Activated CD8-positive, alpha-beta memory T cell treated with anti-CD3 and anti-CD28 coated beads for 24 hours (primary cell): Measurements from ENCODE around the gene AKTIP.
"Not testable (repeated sequence)": the region's sequence is repeated elsewhere in the genome, so short reads cannot be mapped to it uniquely, and the experiment has no call there.

ENCODE experiments used
- DNase-seq: peaks from one replicate; pipeline ENCODE4 v3.0.0-alpha.2; 2020

Gene AKTIP

DNA sequence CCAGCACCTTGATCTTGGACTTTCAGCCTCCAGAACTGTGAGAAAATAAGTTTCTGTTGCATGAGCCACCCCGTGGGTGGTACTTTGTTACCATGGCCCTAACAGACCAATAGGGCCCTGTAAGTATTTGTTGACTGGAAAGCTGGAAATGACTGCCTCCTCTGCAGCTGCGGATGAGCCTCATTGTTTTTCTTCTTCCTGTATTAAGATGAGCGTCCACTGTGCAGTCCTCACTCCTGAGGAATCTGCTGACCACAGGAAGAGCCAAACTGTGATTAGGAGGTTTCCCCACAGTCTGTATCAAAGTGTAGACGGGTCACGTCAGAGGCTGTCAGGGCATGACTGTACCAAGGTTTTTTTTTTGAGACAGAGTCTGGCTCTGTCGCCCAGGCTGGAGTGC is 12.2 kb upstream of the AKTIP start:
- no peak for DNase-seq

DNA sequence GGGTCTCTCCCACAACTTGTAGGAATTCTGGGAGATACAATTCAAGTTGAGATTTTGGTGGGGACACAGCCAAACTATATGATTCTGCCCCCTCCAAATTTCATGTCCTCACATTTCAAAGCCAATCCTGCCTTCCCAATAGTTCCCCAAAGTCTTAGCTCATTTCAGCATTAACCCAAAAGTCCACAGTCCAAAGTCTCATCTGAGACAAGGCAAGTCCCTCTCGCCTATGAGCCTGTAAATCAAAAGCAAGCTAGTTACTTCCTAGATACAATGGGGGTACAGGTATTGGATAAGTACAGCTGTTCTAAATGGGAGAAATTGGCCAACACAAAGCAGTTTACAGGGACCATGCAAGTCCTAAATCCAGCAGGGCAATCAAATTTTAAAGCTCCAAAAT is 9.8 kb upstream of the AKTIP start:
- DNase-seq, result not testable (repeated sequence)

DNA sequence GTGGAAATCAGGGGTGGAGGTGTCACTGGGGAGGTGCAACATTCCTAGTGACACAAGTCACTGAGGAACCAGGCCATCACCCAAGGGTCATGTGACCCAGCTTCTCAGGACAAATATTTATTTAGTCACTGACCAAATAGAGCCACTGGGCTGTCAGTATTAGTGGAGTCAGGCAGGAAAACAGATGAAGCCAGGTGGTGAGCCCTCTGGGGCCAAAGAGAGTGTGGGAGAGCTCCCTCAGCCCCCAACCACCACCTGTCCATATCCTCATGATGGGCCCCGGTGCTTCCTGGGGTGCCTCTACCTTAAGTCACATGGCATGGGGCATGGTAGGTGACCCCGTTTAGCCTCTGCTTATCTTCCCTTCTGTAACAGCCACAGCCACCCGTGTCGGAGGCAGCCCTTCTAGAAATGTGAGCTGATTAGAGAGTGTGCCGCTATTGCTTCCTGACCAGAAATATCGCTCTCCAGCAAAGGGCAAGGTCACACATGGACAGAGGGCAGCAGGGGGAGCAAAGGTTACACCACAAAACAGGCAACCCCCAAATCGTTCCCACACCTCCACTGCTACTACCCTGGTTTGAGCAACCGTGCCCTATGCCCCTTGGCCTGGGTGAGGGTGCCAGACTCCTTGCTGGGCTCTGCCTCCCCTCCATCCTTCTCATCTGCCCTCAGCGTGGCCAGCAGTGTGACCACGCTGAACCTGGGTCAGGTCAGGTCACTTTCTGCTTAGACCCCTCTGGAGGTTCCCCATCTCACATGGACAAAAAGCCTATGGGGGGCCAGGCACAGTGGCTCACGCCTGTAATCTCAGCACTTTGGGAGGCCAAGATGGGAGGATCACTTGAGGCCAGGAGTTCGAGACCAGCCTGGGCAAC is 8.6 kb upstream of the AKTIP start:
- peak; percentile 54 for DNase-seq

DNA sequence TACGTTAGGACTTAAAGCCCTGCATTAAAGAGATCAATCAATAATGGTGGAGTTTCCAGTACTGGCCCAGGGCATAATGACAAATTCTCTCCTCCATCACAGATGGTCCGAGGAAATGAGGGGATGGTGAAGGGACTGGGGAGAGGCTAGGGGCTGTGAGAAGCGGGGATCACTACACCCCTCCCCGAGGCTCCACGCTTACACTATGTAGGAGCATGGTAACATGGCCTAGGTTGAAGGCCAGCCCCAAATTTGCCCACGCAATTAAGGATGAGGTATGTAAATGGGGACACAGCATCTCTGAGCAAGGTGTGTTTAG is 8.0 kb upstream of the AKTIP start:
- DNase-seq, result peak; percentile 54

DNA sequence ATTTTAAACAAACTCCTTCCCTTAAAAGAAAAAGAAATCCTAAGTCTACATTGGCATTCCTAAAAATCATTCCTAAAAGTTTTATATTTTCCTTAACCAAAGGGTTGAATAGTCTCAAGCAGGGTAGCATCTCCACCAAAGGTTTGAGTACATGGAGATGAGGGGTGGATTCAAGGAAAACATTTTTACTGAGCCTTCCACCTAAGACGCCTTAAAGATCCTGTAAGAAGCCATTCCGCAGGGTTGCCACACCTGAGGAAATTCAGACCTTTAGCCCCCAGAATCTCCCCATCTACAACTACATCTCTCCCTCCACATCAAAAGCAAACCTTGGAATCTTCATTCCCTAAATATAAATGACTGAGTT is 7.7 kb upstream of the AKTIP start:
- DNase-seq, result peak; percentile 37

DNA sequence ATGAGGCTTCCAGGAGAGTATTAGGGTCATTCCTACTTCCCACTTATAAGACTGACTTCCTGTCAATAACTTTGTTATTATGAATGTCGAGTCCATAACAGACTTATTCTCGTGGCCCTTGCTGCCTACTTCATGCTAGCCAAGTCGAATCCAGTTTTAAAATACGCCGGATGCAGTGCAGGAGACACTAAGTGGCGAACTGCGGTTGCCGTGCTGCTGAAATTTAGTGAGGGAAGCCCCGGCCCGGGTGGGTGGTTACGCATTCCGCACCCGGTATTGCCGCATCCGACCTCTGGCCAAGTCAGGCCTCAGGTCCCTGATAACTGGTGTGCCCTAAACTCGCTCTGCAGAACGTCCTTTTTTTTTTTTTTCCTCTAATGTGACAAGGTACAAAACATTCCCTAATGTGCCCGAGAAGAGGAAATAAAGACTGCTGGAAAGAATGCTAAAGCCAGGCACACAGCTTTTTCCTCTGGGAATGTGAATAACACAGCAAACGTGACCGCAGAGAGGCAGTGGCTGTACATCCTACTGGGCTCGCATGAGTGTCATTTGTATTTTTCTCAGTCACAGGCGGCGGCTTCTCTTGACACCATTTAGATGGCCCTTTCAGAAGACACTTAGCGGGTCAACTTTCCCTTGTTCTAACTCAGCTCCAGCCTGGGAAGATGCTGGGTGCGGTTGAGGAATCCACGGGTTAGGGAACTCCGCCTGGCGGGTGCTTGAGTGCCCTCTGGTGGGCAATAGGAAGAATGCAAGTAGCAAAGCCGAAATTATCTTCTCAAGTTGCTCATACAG is 7.1 kb upstream of the AKTIP start:
- peak; percentile 85 for DNase-seq

DNA sequence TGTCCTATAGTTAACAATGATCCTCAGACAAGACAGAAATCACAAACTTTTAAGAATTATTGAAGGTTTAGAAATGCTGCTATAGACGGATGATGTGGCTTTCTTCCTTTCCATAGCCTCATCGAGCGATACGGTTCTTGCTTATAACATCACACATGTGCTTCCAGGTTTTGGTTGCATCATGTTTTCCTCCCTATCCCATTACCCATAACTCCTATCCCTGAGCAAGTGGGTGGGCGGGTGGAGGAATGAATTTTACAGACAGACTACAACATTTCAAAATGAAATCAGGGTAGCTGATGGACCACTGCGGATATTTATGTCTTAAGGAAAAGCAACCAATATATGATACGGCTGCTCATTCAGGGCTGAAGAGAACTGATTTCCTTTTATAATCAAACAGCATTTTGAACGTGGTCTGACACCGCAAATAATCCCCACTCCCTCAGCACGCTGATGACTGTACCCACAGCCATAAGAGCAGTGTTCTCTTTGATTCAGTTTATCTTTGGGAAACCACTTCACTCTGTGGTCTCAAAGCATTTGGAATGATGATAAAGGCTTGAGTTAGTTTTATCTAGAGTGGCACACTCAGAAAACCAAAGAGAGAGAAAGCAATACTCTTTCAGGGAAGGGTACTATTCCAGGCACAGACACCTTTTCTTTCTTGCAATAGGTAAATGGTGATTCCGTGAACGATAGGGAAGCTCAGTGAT is 4.6 kb upstream of the AKTIP start:
- DNase-seq, result peak; percentile 13

DNA sequence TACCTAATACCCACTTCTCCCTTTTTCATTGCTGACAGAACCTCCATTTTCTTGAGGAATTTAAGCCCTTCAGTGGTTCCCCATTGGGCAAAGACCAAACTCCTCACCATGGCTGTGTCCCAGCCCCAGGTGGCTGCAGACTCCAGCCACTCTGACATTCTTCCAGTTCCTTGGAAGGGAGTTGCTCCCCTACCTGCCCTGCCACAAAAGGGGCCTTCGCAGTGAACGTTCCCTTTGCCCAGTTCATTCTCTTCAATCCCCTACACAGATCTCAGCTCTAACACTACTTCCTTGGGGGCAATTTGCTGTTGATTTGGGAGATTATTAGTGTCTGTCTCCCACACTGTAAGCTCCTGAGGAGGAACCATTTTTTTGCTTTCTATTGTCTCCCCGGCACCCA is 3.2 kb upstream of the AKTIP start:
- DNase-seq, result peak; percentile 19

DNA sequence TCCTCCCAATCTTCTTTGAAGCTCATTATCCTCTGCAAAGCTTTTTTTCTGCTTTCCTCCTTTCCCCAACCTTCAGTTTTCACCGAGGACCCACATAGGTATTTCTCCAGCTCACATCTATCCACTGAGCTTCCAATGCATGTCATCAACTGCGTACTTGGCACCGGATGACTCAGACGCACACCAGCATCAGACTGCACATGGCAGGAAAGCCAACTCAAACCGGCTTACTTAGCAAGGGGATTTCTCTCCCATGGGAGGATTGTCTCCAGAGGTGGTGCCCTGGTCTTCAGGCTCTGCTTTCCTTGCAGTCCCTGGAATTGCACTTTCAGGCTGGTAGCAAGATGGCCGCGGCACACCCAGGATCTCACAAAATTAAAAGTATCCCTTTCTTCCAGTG is 1.7 kb upstream of the AKTIP start:
- DNase-seq, result peak; percentile 57

DNA sequence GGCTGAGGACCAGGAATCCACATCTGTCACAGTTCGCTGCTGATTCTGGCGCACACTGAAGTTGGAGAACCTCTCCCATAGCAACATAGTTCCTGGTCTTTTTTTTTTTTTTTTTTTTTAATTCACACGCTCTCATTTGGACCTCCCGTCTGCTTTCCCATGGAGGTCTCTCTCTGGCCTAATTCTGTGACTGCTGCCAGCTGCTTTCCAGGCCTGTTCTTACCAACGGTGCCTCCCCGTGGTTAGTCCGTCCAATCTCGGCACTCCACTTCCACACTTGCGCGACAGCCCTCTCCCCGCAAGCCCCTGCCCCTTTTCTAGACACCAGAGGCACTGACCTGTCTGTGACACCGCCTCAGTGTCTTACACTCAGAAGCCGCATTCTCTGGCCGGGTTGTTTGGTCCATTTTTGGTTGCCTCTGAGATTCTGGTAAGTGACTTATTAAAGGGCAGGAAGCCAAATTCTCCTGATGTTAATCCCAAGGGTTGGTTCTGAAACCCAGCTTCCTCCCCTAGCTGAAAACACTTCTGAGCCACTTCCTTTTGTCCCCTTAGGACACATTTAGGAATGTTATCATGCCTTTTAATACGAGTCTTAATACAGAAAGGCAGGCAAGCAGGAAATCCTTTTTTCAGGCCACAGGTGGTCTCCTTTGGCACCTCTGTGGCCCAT is 1.1 kb upstream of the AKTIP start:
- peak; percentile 73 for DNase-seq

DNA sequence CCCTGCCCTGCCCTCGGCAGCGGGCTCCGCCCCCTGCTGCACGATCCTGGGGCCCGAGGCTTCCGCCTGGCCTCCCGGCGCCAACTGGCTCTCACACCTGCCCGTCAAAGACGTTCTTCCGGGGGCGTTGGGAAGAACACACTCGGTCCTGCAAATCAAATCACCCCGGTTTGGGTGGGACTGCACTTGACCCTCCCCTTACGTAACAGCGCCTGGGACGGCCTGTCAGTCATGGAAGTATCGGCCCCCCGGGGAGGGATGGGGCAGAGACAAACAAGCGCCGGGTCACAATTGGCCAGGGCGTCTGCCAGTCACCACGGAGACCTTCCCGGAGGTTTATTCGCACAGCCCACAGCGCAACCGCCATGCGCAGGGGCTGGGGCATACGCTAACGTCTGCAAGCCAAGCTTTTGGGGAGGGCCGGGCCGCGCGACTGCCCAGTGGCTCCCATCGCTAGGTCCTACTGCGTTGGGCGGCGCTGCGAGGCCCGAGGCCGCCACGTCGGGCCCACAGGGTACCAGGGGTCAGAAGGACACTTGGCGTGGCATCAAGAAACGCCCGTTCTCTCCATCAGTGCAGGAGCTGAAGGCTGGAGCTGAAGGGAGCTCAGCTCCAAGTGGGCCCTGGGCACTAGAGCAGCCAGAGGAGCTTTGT is 388 bp upstream of the AKTIP start:
- DNase-seq, result peak; percentile 99

DNA sequence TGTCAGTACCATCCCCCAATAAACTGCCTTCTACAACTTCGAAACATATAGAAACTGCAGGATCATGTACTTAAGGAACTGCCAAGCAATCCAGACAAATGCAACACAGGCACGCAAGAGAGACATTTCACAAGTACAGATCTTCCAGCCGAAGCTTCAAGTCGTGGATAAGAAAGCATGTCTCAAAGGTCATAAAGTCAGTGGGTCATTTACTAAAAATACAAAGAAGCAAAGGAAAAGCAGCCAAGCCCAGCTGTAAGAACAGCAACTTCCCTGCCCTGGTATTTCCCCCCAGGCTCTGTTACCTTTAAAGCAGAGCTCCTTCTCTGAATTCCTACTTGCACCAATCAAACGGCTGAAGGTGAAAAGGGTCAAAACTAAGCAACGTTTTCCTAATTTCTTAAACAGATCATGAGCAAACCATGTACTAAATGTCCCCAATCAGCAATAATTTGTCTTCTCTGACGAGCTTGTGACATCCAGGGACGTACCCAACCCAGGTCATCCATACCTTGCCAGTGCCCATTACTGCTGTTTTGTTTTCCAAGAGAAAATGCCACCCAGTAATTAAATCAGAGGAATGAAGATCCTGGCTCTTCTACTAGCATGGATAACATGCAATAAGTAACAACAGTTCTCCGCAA is 1.7 kb downstream of the AKTIP start:
- DNase-seq, result no peak

DNA sequence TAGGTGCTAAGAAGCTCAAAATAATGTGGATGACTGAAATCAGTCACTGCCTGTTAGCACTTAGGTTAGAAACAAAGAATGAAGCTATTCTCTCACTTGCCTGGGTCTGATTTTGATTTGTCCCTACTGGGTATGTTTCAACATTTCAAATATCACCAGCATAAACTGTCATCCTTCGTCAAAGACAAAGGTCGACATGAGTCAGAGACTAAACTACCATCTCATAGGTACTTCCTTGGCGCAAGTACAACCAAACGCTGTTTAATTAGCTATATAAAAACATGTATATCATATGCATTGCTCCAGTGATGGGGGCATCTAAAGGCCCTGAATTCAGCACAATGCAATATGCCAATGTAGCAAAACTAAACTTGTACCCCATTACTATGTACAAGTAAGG is 4.0 kb downstream of the AKTIP start:
- no peak for DNase-seq

DNA sequence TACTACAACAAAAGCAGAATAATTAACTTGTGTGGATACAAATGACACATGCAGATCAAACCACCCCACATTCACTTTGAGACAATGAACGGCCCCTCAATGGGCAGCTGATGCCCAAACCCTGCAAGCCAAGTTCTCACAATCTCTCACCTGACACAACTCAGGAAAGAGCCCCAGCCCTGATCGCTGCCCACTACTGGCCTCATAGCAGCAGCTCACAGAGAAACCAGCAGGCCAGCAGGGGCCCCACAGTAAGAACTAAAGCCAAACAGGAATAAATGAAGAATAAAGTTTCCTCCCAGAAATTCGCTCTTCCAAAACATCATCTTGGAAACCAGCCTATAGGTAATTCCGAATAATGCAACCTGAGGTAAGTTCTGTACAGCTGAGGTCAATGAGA is 7.7 kb downstream of the AKTIP start:
- no peak for DNase-seq

DNA sequence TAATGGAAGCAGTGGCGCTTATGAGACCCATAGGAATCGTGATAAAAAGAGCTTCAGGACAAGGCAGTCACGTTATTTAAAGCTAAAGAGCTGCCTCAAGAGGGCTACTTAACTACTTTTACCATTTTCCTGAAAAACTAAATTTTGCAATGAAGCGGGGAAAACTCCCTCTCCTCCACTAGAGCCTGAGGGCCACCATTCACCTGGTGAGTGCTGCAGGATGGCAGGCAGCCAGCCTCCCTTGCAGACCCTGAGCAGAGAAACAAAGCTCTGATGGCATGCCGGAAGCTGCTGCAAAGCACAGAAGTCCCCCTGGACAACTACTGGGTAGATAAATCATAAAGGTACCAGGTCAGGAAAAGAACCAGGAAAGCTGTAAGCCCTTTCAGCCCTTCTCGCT is 8.4 kb downstream of the AKTIP start:
- DNase-seq, result no peak

DNA sequence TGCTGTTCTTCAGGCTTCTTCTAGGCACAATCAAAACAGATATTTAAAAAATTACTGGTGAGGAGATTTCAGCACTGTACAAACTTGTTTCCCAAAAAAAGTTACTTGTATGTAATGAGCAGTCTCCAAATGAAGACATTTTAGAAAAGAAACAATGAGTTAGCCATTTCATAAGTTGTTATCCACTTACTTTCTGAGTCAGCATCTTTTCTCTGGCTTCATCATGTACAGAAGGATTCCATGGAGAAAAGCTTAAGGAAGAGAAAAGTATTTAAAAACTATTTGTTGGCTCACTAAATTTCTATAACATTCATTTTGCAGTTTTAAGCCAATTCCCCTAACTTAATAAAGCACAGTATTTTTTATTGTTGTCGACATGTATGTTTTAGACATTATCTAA is 10.5 kb downstream of the AKTIP start:
- DNase-seq, result no peak

DNA sequence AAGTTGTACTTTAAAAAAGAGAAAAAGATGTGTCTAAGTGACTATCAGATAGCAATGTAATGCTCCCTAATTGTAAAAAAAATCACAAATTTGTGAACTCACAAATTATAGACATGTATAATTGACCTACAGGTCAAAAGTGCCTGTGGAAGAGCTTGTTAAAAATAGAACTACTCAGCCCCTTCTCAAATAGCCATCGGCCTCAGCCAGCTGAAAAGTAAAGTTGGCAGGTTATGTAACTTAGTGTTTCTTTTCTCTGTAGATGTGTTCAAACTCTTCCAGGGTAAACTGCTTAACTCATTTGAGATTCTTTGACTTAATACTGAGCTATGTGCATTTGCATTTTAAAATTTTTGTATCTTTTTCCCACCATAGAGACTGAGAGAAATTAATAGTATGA is 13.3 kb downstream of the AKTIP start:
- DNase-seq, result no peak

DNA sequence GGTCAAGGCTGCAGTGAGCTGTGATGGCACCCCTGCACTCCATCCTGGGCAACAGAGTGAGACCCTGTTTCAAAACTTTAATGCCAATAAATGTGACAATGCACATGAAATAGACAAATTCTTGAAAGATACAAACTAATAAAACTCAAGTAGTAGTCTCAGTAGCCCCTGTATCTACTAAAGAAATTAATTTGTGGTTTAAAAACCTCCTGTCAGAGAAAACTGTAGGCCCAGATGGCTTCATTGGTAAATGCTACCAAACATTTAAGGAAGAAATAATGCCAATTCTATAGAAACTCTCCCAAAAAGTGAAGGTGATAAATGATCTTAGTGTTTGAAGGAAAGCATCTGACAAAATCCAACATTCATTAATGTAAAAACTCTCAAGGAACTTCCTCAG is 16.8 kb downstream of the AKTIP start:
- DNase-seq, result no peak

DNA sequence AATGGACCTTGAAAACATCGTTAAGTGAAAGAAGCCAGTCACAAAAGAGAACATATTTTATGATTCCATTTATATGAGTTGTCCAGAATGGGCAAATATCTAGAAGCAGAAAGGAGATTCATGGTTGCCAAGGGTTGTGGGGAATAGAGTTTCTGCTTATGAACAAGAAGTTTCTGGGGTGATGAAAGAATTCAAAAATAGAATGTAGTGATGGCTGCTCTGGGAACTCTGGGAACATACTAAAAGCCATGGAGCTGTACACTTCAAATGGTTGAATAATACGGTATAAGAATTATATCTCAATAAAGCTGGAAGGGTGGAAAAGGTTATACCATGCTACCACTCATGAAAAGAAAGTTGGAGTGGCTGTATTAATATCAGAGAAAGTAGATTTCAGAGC is 18.5 kb downstream of the AKTIP start:
- DNase-seq, result no peak

DNA sequence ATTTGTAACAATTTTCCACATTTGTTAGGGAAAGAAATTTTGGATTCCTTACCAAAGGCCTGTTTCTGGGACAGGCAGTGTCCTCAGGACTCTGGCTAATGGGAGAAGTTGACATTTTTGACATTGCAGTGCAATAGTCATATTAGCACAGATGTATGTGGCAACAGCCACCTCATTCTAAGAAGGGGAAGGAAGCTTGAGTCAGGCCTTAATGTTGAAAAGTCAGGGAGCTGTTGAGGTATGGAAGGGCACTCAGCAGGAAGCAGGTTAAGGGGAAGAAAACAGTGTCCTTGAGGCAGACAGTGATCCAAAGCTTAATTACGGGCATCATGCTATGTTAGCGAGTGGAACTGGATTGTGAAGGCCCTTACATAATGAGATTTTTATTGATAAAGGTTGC is 20.9 kb downstream of the AKTIP start:
- no peak for DNase-seq

DNA sequence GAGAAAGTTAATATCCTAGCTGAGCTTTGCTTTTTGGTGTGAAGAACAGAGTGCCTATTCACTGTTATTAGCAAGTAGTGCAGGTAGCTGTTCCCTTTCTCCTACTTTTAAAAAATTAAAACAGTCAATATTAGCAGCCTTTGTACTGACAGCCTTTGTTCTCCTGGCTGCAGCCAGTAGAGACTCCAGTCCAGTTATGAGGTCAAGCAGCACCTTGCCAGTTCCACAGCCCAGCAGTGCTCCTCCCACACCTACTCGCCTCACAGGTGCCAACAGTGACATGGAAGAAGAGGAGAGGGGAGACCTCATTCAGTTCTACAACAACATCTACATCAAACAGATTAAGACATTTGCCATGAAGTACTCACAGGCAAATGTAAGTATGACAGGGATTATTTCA is 22.6 kb downstream of the AKTIP start:
- DNase-seq, result no peak

DNA sequence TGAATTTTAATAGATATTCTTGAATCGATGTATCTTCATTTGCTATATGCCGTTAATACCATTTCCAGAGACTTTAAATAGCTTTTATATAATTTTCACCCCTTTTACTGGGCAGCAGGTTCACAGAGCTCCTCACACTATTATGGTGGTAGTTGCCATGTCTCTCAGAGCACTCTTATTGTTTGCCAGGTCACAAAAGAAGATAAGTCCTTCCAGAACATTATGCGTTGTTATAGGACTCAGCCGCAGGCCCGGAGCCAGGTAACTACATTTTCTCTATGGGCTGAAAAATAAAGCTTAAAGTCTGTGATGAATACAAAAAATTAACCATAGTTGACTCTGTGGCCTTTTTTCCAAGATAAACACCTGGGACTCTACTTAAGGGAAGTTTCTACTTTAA is 24.0 kb downstream of the AKTIP start:
- no peak for DNase-seq
